ENCODE data around the gene TRIM62. TPM values are rescaled to one million over a fixed set of nuclear protein-coding genes. Genes with fewer than 3 reads are reported as not detected.
A peak's percentile ranks its signal among the peaks of the same experiment; 100 is the strongest.

TRIM62 gene
- total RNA-seq, 1 donor from 2014 or later: 1.4 TPM

DNA sequence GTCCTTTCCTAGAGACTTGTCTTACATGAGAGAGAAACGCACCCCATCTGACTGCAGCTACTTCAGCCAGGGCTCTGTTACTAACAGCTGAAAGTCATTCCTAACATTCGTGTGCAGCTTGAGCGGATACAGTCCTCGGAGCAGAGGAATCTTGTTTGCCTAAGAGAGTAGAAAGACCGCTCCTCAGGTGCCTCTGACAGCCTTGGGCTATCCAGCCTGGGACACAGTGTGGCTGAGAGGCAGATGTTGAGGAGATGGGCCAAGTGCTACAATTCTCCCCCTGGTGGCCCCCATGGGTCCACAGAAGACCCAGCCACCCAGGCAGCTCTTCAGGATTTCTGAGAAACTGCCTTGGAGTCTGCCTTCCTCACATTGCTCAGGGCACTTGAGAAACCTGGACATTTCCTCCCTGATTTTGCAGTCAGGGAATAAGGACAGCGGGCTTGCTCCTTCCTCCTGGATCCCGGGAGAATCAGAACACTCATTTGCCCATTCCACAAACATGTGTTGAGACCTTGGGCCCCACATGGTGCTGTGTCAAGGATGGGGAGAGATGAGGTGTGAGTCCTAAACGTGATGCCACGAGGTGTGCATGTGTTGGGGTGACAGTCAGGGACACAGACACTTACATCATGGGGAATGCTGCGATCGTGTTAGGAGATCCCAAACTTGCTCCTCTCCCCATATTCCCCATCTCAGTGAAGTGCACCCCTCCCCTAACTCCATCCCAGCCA lies 13.1 kb downstream of the TRIM62 start:
- DNase-seq (ENCODE audit: low spot score): no peak
- peak overlapping the region; percentile 17 for H3K4me2 ChIP-seq
- peaks cover 12% of the 10 kb centered on the region for H3K36me3 Mint-ChIP-seq
- peaks cover 21% of the 10 kb centered on the region for H3K4me1 ChIP-seq
- no peaks in the 10 kb centered on the region for H3K36me3 ChIP-seq
- H3K27me3 Mint-ChIP-seq (ENCODE audit: insufficient read depth, low read depth): peaks cover 6% of the 10 kb centered on the region
- H3K79me2 ChIP-seq (ENCODE audit: low read depth): no peaks in the 10 kb centered on the region
- no peak overlapping the region for H2AFZ ChIP-seq (replicated peaks)
- H3K4me3 ChIP-seq: no peak overlapping the region
- peaks cover 3% of the 10 kb centered on the region for H3K27me3 ChIP-seq
- H4K20me1 ChIP-seq (ENCODE audit: low read depth): no peaks in the 10 kb centered on the region
- TF ChIP-seq EZH2 (IDR thresholded peaks at IDR 0.05) (no peak), EZH2phosphoT487 (IDR thresholded peaks at IDR 0.05) (no peak)
- TF ChIP-seq, protein P1, sequence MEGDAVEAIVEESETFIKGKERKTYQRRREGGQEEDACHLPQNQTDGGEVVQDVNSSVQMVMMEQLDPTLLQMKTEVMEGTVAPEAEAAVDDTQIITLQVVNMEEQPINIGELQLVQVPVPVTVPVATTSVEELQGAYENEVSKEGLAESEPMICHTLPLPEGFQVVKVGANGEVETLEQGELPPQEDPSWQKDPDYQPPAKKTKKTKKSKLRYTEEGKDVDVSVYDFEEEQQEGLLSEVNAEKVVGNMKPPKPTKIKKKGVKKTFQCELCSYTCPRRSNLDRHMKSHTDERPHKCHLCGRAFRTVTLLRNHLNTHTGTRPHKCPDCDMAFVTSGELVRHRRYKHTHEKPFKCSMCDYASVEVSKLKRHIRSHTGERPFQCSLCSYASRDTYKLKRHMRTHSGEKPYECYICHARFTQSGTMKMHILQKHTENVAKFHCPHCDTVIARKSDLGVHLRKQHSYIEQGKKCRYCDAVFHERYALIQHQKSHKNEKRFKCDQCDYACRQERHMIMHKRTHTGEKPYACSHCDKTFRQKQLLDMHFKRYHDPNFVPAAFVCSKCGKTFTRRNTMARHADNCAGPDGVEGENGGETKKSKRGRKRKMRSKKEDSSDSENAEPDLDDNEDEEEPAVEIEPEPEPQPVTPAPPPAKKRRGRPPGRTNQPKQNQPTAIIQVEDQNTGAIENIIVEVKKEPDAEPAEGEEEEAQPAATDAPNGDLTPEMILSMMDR (IDR thresholded peaks at IDR 0.05): no peak
- H3K27ac ChIP-seq: no peak overlapping the region
- H3K9me3 ChIP-seq (ENCODE audit: low read depth): no peaks in the 10 kb centered on the region
- H3F3A ChIP-seq (ENCODE audit: low read depth): peaks cover 18% of the 10 kb centered on the region
- peaks cover 50% of the 10 kb centered on the region for H3K4me1 Mint-ChIP-seq
- H3K9me3 Mint-ChIP-seq: peaks cover 4% of the 10 kb centered on the region
- peak overlapping the region; percentile 97 for H3K27ac Mint-ChIP-seq
- H3K9ac ChIP-seq: no peak overlapping the region
- no peak overlapping the region for H3K4me3 Mint-ChIP-seq

GRCh38 chr1:33167650-33168447 lies 14.0 kb downstream of the TRIM62 start:
- H3K36me3 Mint-ChIP-seq: peaks cover 13% of the 10 kb centered on the region
- no peak overlapping the region for H3K4me2 ChIP-seq
- no peak overlapping the region for H3K4me3 ChIP-seq
- peaks cover 6% of the 10 kb centered on the region for H3K27me3 Mint-ChIP-seq (ENCODE audit: insufficient read depth, low read depth)
- TF ChIP-seq EZH2phosphoT487 (IDR thresholded peaks at IDR 0.05): no peak
- TF ChIP-seq, protein P1 (IDR thresholded peaks at IDR 0.05): no peak
- no peak for TF ChIP-seq EZH2 (IDR thresholded peaks at IDR 0.05)
- H3F3A ChIP-seq (ENCODE audit: low read depth): peaks cover 20% of the 10 kb centered on the region
- no peak overlapping the region for H3K9ac ChIP-seq
- no peak overlapping the region for H2AFZ ChIP-seq (replicated peaks)
- DNase-seq (ENCODE audit: low spot score): no peak
- no peaks in the 10 kb centered on the region for H3K36me3 ChIP-seq
- H4K20me1 ChIP-seq (ENCODE audit: low read depth): no peaks in the 10 kb centered on the region
- peaks cover 56% of the 10 kb centered on the region for H3K4me1 Mint-ChIP-seq
- H3K27me3 ChIP-seq: peaks cover 3% of the 10 kb centered on the region
- no peaks in the 10 kb centered on the region for H3K79me2 ChIP-seq (ENCODE audit: low read depth)
- H3K27ac Mint-ChIP-seq: no peak overlapping the region
- no peak overlapping the region for H3K4me3 Mint-ChIP-seq
- peaks cover 25% of the 10 kb centered on the region for H3K4me1 ChIP-seq
- no peaks in the 10 kb centered on the region for H3K9me3 ChIP-seq (ENCODE audit: low read depth)
- peaks cover 4% of the 10 kb centered on the region for H3K9me3 Mint-ChIP-seq
- no peak overlapping the region for H3K27ac ChIP-seq

DNA sequence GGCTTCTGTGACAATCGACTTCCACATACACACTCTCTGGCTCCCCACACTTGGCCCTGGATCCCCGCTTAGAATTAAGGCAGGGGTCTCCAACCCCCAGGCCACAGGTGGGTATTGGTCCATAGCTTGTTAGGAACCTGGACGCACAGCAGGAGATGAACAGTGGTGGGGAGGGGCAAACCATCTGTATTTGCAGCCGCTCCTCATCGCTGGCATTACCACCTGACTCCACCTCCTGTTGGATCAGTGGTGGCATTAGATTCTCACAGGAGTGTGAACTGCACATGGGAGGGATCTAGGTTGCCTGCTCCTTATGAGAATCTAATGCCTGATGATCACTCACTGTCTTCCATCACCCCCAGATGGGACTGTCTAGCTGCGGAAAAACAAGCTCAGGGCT lies 16.0 kb downstream of the TRIM62 start:
- Mint-ChIP-seq H3K4me3 (no peak overlapping the region), H3K27ac (no peak overlapping the region), H3K9me3 (peaks cover 4% of the 10 kb centered on the region), H3K27me3 (ENCODE audit: insufficient read depth, low read depth) (peaks cover 10% of the 10 kb centered on the region), H3K36me3 (peaks cover 15% of the 10 kb centered on the region), H3K4me1 (peaks cover 61% of the 10 kb centered on the region)
- no peak overlapping the region for H2AFZ ChIP-seq (replicated peaks)
- H3K4me3 ChIP-seq: no peak overlapping the region
- peaks cover 3% of the 10 kb centered on the region for H3K27me3 ChIP-seq
- no peak overlapping the region for H3K27ac ChIP-seq
- H3K79me2 ChIP-seq (ENCODE audit: low read depth): no peaks in the 10 kb centered on the region
- no peaks in the 10 kb centered on the region for H3K9me3 ChIP-seq (ENCODE audit: low read depth)
- no peaks in the 10 kb centered on the region for H3K36me3 ChIP-seq
- H4K20me1 ChIP-seq (ENCODE audit: low read depth): no peaks in the 10 kb centered on the region
- H3K4me2 ChIP-seq: no peak overlapping the region
- DNase-seq (ENCODE audit: low spot score): no peak
- TF ChIP-seq EZH2phosphoT487 (IDR thresholded peaks at IDR 0.05) (no peak), EZH2 (IDR thresholded peaks at IDR 0.05) (no peak)
- TF ChIP-seq, protein P1 (IDR thresholded peaks at IDR 0.05): no peak
- H3F3A ChIP-seq (ENCODE audit: low read depth): peaks cover 33% of the 10 kb centered on the region
- H3K4me1 ChIP-seq: peaks cover 40% of the 10 kb centered on the region
- H3K9ac ChIP-seq: no peak overlapping the region
